GM13976 (cell line): ENCODE data around the gene GALNT2.

Source experiments
- DNase-seq: peaks from one replicate; pipeline ENCODE4 v3.0.0; 2012; ENCODE audit warnings: low spot score
- in situ Hi-C: fragments of 300-500 bp; cut with MboI; formaldehyde crosslinking; loops from one replicate; pipeline ENCODE4 v1.12.0; 2022; ENCODE audit warnings: low sequenced_read_pairs, mixed read lengths, inconsistent platforms; ENCODE audit not compliant: unreplicated experiment
- TF ChIP-seq, protein P1 (sequence below): IDR thresholded peaks from 2 replicates; pipeline ENCODE4 v1.5.1; 2012; ENCODE audit warnings: borderline replicate concordance, mild to moderate bottlenecking; ENCODE audit not compliant: insufficient read depth; ENCODE audit errors: extremely low read depth, missing control alignments, control extremely low read depth

GALNT2 gene

DNA sequence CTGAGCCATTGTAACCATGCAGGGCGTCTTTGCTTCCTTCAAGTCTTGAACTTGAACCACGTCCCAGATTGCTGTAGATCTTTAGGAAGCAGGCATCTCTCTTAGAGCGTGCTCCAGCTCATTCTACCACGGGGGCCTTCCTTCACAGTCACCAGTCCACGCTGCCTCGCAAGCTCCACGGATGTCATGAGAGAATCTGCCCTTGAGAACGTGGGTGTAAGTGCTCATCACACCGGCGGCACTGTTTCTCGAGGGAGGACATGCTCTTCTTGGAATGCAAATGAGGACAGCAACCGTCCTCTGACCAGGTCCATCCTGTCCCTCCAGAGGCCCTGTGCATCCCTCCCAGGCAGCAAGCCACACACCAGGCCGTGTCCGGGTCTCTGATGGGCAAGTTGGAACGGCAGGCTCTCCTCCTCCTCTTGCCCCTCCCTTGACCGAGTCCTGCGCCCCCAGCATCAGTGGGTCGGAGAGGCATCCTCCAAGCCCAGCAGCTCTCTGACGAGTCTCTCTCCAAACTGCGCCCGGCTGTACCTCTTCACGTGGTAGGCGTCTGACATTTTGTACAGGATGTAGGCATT lies 256.0 kb downstream of the GALNT2 start:
- TF ChIP-seq, protein P1, sequence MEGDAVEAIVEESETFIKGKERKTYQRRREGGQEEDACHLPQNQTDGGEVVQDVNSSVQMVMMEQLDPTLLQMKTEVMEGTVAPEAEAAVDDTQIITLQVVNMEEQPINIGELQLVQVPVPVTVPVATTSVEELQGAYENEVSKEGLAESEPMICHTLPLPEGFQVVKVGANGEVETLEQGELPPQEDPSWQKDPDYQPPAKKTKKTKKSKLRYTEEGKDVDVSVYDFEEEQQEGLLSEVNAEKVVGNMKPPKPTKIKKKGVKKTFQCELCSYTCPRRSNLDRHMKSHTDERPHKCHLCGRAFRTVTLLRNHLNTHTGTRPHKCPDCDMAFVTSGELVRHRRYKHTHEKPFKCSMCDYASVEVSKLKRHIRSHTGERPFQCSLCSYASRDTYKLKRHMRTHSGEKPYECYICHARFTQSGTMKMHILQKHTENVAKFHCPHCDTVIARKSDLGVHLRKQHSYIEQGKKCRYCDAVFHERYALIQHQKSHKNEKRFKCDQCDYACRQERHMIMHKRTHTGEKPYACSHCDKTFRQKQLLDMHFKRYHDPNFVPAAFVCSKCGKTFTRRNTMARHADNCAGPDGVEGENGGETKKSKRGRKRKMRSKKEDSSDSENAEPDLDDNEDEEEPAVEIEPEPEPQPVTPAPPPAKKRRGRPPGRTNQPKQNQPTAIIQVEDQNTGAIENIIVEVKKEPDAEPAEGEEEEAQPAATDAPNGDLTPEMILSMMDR, result no peak
- DNase-seq, result no peak
- in situ Hi-C loops, result loop anchor here (25.0 kb wide), 1 partner anchor 1061 kb away; the partner anchor contains the start of gene RAB4A

DNA sequence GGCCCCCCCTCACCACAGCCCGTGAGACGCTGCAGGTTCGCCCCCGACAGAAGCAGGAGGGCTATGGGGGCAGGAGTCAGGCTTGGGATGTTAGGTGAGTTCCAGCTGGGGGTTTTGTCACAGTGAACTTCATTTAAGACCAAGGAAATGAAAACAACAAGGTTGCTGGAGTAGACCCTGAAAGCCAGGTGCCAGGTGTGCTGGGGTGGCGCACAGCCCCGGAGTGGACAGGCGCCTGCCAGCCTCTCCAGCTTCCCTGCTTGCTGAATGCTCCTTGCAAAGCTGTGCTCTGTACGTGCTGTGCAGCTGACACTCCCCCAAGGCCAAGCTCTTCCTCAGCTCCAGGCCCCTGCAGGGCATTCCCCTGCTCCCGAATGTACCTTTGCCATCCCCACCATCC lies 256.6 kb downstream of the GALNT2 start:
- DNase-seq, result no peak
- in situ Hi-C loops, result loop anchor here (25.0 kb wide), 1 partner anchor 1061 kb away; the partner anchor contains the start of gene RAB4A
- TF ChIP-seq, protein P1, result no peak

DNA sequence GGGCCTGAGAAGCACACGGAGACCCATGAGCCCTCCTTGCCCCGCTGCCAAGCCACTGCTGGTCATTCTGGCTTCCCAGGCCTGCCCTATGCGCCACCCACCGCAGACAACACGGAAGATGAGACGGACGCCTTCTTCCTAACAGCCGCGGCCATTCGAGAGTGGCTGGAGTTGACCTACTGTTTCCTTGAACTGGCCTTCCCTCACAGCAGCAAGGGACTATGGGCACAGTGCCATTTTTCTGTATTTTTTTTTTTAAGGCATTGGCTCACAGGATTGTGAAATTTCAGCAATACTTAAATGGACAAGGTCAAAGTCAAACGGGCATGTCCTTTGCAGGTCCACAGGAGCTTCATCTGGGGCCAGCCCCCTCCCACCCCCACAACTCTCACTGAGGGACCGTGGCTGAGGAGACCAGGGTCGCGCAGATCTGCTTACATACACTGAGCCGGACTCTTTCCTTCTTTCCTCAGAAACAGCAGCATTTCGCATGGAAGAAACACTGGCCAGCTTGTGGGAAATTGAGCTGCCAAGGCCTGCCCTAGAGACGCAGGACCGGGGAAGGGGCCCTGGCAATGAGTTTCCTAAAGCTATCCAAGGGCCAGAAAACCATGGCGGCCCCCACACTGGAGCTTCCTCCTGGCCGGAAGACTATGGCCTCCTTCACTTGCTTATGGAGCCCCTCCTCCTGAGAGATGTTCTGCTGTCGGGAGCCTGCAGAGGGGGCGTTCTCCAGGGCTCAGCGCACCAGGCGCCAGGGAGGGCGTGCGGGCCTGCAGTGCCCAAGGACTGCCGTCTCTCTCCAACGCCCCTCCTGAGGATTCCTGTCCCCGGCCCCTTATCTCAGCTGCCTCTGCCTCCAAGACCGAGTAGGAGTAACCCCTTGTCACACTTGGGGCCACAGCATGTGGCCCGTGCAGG lies 260.2 kb downstream of the GALNT2 start:
- TF ChIP-seq, protein P1, result no peak
- in situ Hi-C loops, result no loop called here
- no peak for DNase-seq

DNA sequence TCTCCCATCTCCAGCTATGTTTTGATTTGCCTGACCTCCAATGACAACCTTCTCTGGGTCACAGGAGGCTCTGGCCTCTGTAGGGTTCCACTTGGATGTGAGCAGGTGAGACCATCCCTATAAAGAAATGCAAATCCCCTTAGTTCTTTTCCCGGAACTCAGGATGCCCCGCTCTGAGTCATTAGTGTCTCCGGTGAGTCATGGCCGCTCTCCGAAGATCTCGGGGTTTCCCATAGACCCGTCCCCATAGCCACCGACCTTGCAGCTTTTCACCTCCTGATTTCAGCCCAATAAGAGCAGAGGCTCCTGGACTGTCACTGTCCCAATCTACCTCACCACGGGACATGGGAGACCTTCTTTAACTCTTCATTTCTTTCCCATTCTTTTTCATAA lies 260.9 kb downstream of the GALNT2 start:
- DNase-seq, result peak; percentile 66
- in situ Hi-C loops, result no loop called here
- TF ChIP-seq, protein P1, result no peak

DNA sequence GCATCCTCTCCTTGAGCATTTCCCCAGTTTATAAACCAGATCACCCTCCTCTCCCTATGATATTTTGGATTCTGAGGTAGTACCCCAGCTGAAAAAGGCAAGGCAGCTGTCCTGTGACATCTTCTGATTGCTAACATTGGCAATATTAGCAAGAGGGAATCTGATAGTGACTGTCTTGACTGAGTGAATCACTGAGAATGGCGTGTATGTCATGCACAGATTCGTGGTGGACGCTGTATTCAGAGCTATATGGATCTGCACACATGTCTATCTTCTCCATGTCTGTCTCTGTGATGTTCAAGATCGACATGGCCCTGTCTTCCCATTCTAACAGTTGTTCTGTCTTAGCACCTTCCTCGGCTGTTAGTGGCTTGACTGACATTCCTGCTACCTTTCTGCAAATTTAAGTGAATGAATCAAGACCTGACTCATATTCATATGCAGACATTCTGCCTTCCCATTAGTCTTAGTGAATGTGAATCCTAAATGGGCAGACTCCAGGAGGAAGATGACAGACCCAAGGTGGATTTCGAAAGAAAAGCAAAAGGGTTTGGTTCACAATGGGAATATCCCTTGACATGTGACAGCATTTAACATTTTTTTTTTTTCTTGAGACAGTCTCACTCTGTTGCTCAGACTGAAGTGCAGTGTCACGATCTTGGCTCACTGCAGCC lies 261.4 kb downstream of the GALNT2 start:
- in situ Hi-C loops, result no loop called here
- TF ChIP-seq, protein P1, result no peak
- DNase-seq, result no peak

DNA sequence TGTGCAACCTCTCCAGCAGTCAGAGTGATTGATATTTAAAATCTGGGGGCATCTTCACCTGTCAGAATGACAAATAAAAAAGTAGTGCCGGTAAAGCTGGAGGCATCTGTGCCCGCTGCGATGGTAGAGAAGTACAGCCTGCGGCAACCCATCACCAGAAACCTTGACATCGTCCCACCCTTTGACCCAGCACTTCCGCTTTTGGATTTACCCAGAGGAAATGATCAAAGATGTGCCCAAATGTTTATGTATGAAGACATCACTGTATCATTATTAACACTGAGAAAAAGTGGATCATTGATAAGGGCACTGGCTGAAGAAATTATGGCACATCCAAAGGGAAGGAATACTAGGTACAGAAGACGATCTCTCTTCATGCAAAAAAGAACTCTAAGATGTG lies 263.1 kb downstream of the GALNT2 start:
- TF ChIP-seq, protein P1, result no peak
- no peak for DNase-seq
- in situ Hi-C loops, result no loop called here
